H7 (cell line): ENCODE results near the gene PRLHR. TPM values are rescaled to one million over a fixed set of nuclear protein-coding genes. Genes with fewer than 3 reads are reported as not detected.
"Not testable (repeated sequence)": the region's sequence is repeated elsewhere in the genome, so short reads cannot be mapped to it uniquely, and the experiment has no call there.

Experiments used
- DNase-seq: peaks from one replicate; pipeline ENCODE4 v3.0.0; 2012
- H3K27me3 ChIP-seq: 2 replicates; pipeline ENCODE4 v1.6.0; 2011; ENCODE audit warnings: mild to moderate bottlenecking, low read length; ENCODE audit not compliant: control insufficient read depth, insufficient read depth
- H3K36me3 ChIP-seq: replicated peaks from 2 replicates; pipeline ENCODE4 v1.5.1; 2011; ENCODE audit warnings: low read length; ENCODE audit not compliant: control insufficient read depth, insufficient read depth
- H3K4me3 ChIP-seq: 2 replicates; pipeline ENCODE4 v1.5.1; 2011; ENCODE audit warnings: low read depth, mild to moderate bottlenecking, control low read depth, low read length, moderate library complexity; ENCODE audit not compliant: insufficient read depth
- total RNA-seq: library from RNA; depleted of rRNA; stranded (reverse); fragments of >200 nt; shearing (Covaris generic); gene quantifications from 2 replicates; pipeline ENCODE4 v1.2.3, GENCODE V29; 2014; rRNA removed

The PRLHR gene
- not detected in 2 replicates for total RNA-seq

- DNase-seq, result peak; percentile 90
- H3K4me3 ChIP-seq, result peak within 1 kb of the TSS; percentile 49
- H3K27me3 ChIP-seq, result peaks cover 38% of the 10 kb centered on the region
- no peaks in the 10 kb centered on the region for H3K36me3 ChIP-seq
Measured at GRCh38 chr10:118595598-118596425, at the start of gene PRLHR. TSS of gene PRLHR (minus strand) at chr10:118595648. CDS start at chr10:118595244, 404 bp downstream.

DNA sequence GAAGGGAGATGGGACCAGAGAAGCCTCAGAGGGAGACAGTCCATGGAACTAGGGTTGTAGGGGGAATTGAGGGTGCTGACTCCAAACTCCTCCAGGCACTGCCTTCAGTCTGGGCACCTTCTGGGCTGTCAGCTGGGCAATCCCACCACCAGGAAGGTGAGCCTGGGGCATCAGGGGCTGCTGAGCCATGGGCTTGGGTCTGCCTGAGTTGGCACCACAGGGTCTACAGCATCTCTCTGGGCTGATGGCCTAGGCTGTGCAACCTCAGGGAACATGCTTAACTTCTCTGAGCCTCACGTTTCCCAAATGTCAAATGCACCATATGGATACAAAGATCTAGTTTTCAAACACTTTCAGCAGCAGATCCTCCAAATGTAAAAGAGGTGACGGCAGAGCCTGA is 46.8 kb upstream of the PRLHR start:
- DNase-seq, result no peak
- H3K4me3 ChIP-seq, result no peak overlapping the region
- H3K27me3 ChIP-seq, result peaks cover 4% of the 10 kb centered on the region; the same call in 1 of the 2 replicates
- H3K36me3 ChIP-seq, result no peaks in the 10 kb centered on the region

GRCh38 chr10:118638680-118639079 is 43.2 kb upstream of the PRLHR start:
- DNase-seq, result no peak
- Histone ChIP-seq H3K36me3 (no peaks in the 10 kb centered on the region), H3K27me3 (peaks cover 10% of the 10 kb centered on the region; the same call in 1 of the 2 replicates), H3K4me3 (no peak overlapping the region)

- H3K27me3 ChIP-seq, result peaks cover 10% of the 10 kb centered on the region; the same call in 1 of the 2 replicates
- H3K4me3 ChIP-seq, result no peak overlapping the region
- no peaks in the 10 kb centered on the region for H3K36me3 ChIP-seq
- DNase-seq, result peak; percentile 43
Measured at GRCh38 chr10:118635674-118636402, 40.4 kb upstream of the PRLHR start.

GRCh38 chr10:118633786-118634185 is 38.3 kb upstream of the PRLHR start:
- H3K36me3 ChIP-seq, result no peaks in the 10 kb centered on the region
- no peak overlapping the region for H3K4me3 ChIP-seq
- H3K27me3 ChIP-seq, result peaks cover 10% of the 10 kb centered on the region; the same call in 1 of the 2 replicates
- no peak for DNase-seq

- Histone ChIP-seq H3K36me3 (no peaks in the 10 kb centered on the region), H3K4me3 (no peak overlapping the region), H3K27me3 (peaks cover 3% of the 10 kb centered on the region; the same call in 1 of the 2 replicates)
- no peak for DNase-seq
Measured at GRCh38 chr10:118629211-118629610, 33.8 kb upstream of the PRLHR start.

DNA sequence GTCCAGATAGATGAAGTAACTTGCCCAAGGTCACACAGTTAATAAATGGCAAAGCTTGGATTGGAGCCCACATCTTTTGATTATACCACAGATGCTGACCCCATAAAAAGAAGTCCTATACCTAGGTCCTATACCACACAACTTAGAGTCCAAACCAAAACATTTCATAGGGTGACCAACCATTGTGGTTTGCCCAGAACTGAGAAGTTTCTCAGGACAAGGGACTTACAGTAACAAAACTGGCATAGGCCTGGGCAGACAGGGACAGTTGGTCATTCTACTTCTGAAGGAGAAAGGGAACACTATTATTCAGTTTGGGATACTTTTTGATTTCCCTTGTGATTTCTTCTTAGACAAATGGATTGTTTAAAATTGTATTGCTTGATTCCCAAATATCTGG is 32.9 kb upstream of the PRLHR start:
- Histone ChIP-seq H3K27me3 (no peaks in the 10 kb centered on the region; the same call in 1 of the 2 replicates), H3K4me3 (no peak overlapping the region), H3K36me3 (no peaks in the 10 kb centered on the region)
- DNase-seq, result no peak

- no peaks in the 10 kb centered on the region for H3K36me3 ChIP-seq
- no peak overlapping the region for H3K4me3 ChIP-seq
- peak; percentile 70 for DNase-seq
- no peaks in the 10 kb centered on the region; the same call in 1 of the 2 replicates for H3K27me3 ChIP-seq
Measured at GRCh38 chr10:118626953-118627352, 31.5 kb upstream of the PRLHR start.

GRCh38 chr10:118625504-118625903 is 30.1 kb upstream of the PRLHR start:
- no peak for DNase-seq
- H3K36me3 ChIP-seq, result no peaks in the 10 kb centered on the region
- H3K27me3 ChIP-seq, result no peaks in the 10 kb centered on the region; the same call in 1 of the 2 replicates
- no peak overlapping the region for H3K4me3 ChIP-seq

DNA sequence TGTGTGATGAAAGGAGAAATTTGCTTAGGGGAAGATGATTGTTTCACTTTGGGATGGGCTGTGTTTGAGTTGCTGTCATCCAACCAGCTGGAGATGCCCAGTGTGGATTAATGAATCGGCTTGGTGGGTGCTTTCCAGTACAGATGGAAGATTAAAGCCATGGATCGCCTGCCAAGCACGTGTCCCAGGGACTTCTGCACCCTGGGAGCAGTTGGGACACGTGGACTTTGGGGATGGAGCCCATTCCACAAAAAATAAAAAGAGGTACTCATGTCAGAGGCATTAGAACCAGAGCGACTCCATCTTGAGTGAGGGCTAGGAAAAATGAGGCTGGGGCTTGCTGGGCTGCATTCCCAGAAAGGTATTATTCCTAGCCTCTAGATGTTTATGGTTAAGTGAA is 29.3 kb upstream of the PRLHR start:
- Histone ChIP-seq H3K4me3 (no peak overlapping the region), H3K27me3 (no peaks in the 10 kb centered on the region; the same call in 1 of the 2 replicates), H3K36me3 (no peaks in the 10 kb centered on the region)
- DNase-seq, result no peak

- DNase-seq, result no peak
Measured at GRCh38 chr10:118621304-118621942, 26.0 kb upstream of the PRLHR start.

GRCh38 chr10:118613863-118614262 is 18.4 kb upstream of the PRLHR start:
- H3K36me3 ChIP-seq, H3K27me3 ChIP-seq, H3K4me3 ChIP-seq, DNase-seq: not testable (repeated sequence)

More at GRCh38 chr10:118621304-118621942, 26.0 kb upstream of the PRLHR start:
- H3K4me3 ChIP-seq, result no peak overlapping the region
- H3K36me3 ChIP-seq, result no peaks in the 10 kb centered on the region
- H3K27me3 ChIP-seq, result no peaks in the 10 kb centered on the region

DNA sequence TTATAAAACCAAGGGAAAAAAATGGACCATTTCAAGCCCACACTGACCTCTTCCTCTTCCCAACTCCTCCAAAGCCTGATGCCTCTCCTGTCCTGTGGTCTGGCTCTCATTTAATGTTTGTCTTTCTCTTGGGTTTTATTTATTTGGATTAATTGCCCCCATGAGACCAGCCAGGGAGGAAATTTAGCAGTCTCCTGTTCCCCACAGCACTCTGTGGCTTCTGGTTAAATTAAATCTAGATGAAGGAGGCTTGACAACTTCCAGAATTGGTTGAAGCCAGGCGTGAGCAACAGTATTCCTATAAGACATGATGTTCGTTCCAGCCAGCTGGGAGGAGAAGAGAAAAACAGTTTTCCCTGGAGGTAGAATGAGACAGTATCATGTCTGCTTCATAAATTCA is 15.1 kb upstream of the PRLHR start:
- Histone ChIP-seq H3K4me3 (no peak overlapping the region), H3K27me3 (no peaks in the 10 kb centered on the region), H3K36me3 (no peaks in the 10 kb centered on the region)
- no peak for DNase-seq

- Histone ChIP-seq H3K4me3 (no peak overlapping the region), H3K36me3 (no peaks in the 10 kb centered on the region), H3K27me3 (no peaks in the 10 kb centered on the region; the same call in 1 of the 2 replicates)
- DNase-seq, result no peak
Measured at GRCh38 chr10:118607768-118608354, 12.4 kb upstream of the PRLHR start.
